ENCODE results near the gene JMY.

GRCh38 chr5:79224286-79224984, 11.5 kb upstream of the JMY start:
- no peak for TF ChIP-seq SUZ12 (IDR thresholded peaks at IDR 0.05)
- no peak for TF ChIP-seq FOXA1 (IDR thresholded peaks at IDR 0.05)
- TF ChIP-seq ELF4 (IDR thresholded peaks at IDR 0.05): no peak
- no peak for TF ChIP-seq LEF1 (IDR thresholded peaks at IDR 0.05; ENCODE audit: borderline replicate concordance)
- no peak for TF ChIP-seq L3MBTL2 (conservative IDR thresholded peaks at IDR 0.05)
- TF ChIP-seq SP1 (IDR thresholded peaks at IDR 0.05): no peak
- TF ChIP-seq FOXM1 (IDR thresholded peaks at IDR 0.05; ENCODE audit: borderline replicate concordance): no peak
- TF ChIP-seq PKNOX1 (IDR thresholded peaks at IDR 0.05): no peak
- TF ChIP-seq NFRKB (IDR thresholded peaks at IDR 0.05): no peak
- no peak for TF ChIP-seq TARDBP (IDR thresholded peaks at IDR 0.05)
- no peak for TF ChIP-seq ARNT (IDR thresholded peaks at IDR 0.05)
